Measurements from ENCODE around the gene SIL1.
"Not testable (repeated sequence)": the region's sequence is repeated elsewhere in the genome, so short reads cannot be mapped to it uniquely, and the experiment has no call there.

SIL1 gene

GRCh38 chr5:139064613-139065012 lies 133.6 kb downstream of the SIL1 start:
- no peak for DNase-seq

DNA sequence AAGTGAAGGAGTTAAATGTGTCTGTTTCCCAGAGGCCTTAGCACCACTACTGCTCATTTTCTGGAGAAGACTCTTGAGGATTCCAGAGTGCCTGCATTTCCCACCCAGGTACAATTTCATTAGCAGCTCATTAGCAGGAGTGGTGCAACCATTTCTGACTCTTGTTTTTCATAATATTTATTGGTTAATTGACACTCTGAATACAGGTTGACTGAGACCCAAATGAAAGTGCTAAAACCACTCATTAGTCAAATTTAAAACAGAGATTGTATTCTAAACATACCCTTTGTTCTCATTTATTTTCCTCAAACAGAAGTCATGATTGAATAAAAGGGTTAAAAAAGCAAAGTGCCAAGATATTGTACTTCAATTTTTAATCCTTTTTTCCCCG lies 134.5 kb downstream of the SIL1 start:
- no peak for DNase-seq

GRCh38 chr5:139062910-139063663 lies 135.1 kb downstream of the SIL1 start:
- no peak for DNase-seq

GRCh38 chr5:139061856-139062255 lies 136.3 kb downstream of the SIL1 start:
- no peak for DNase-seq

DNA sequence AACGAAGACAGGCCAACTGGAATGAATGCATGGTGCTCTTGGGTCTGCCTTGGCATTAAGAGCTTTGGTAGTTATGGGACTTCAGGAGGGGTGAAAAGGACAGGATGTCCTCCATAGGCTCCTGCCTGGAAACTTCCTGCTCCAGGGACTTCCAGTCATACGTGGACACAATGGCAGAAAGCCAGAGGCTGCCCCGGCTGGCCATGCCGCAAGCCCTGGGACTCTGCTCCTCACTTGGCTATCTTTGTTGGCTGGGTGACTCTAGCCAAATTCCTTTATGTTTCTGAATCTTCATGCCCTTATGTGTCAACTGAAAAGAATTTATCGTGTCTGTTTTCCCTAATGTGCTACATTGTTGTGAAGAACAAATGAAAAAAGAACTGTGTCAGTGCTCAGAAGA lies 136.9 kb downstream of the SIL1 start:
- DNase-seq: no peak

GRCh38 chr5:139058121-139058520 lies 140.0 kb downstream of the SIL1 start:
- no peak for DNase-seq

GRCh38 chr5:139057045-139057939 lies 140.9 kb downstream of the SIL1 start:
- DNase-seq: not testable (repeated sequence)

GRCh38 chr5:139052975-139053374 lies 145.2 kb downstream of the SIL1 start:
- DNase-seq: no peak

GRCh38 chr5:139051392-139051791 lies 146.8 kb downstream of the SIL1 start:
- no peak for DNase-seq

DNA sequence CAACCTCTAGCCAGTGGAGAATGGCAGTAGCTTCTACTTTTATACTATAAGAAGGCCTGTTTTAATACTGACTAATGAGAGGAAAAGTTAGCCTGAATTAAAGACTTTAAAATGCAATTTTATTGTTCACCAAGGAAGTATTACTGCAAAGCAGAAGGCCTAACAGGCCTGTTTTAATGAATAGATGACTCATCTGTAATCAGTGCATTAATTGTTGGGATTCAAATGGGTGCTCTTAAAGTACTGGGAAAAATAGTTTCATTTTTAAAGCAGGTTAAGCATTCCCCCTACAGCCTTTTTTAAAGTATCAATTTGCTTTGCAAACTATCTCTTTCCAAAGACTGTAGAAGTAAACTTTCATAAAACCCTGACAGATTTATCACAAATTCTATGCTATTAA lies 147.7 kb downstream of the SIL1 start:
- DNase-seq: no peak

- DNase-seq: no peak
Measured at GRCh38 chr5:139049780-139050179, 148.4 kb downstream of the SIL1 start.

DNA sequence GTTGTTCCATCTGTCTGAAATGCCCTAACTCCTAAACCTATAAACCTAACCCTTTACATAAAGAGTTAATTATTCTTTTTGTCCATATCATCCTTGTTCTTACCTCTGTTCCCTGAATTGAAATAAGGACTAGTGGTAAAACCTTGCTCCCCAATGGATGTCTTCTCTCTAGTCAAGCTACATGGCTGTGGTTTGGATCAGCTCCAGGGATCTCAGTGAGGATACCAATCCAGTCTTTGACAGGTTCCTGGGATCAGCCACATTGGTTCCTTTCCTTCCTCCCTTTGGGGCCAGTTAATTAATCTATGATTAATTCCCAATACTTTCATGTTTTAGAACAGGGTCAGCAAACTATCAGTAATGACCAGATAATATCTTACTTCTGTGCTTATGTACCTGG lies 151.6 kb downstream of the SIL1 start:
- DNase-seq: no peak

GRCh38 chr5:139043157-139043905 lies 154.8 kb downstream of the SIL1 start:
- DNase-seq: no peak

DNA sequence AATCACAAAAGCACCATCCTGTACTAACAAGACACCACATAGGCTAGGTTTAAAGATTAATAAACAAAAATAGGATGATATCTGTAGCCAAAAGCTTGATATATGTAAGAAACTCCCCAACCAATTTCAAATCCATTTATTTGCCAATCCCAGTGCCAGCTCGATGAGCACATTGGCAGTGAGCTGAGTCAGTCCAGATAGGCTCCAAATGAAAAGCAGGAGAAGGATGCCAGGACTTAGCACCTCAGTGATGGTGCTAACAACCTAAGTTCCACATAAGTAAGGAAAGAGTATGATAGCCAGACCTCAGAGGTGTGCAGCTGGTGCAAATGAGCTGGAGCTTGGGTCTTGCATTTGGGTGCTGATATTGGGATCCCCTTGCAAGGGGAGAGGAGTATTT lies 158.1 kb downstream of the SIL1 start:
- no peak for DNase-seq

GRCh38 chr5:139038613-139039305 lies 159.4 kb downstream of the SIL1 start:
- no peak for DNase-seq

DNA sequence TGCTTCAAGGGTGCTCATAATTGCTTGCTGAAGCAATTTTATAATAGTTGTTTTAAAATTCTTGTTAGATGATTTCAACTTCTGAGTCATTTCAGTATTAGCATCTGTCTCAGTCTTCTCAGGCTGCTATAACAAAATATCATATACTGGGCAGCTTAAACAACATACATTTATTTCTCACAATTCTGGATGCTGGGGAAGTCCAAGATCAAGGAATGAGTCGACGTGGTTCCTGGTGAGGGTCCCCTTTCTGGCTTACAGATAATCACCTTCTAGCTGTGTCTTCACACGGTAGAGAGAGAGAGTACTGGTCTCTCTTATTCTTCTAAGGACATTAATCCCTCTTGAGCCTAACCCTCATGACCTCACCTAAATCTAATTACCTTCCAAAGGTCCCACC lies 160.4 kb downstream of the SIL1 start:
- no peak for DNase-seq

- not testable (repeated sequence) for DNase-seq
Measured at GRCh38 chr5:139036332-139036731, 161.8 kb downstream of the SIL1 start.

- DNase-seq: no peak
Measured at GRCh38 chr5:139027150-139027549, 171.0 kb downstream of the SIL1 start.

DNA sequence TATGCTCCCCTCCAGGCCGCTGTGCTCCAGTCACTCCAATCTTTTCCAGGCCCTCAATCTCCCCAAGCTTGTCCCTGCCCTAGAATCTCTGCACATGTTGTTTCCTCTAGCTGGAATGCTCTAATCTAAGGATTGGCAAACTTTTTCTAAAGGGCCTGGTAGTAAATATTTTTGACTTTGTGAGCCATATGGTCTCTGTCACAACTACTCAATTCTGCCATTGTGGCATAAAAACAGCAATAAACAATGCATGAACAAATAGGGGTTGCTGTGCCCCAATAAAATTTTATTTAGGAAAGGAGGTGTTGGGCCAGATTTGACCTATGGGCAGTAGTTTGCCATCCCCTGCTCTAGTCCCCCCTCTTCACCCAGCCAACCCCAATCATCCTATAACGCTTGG lies 172.5 kb downstream of the SIL1 start:
- DNase-seq: no peak

DNA sequence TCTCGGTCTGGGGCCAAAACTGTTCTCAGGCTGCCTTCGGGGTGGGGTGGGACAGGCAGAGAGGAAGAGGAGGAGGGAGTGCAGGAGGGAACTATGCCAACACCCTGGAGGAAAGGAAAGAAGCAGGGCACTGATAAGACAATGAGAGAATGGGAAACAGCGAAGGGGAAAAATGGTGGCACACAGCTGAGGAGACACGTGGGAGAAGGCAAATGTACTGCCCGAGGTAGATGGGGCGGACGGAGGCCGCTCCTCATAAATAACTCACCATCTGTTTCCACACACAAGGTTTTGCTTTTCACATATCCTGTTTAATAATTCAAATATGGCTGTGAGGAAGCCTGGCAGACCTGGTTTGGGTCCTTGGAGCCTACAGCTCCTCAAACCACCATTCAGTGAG lies 174.9 kb downstream of the SIL1 start:
- DNase-seq: no peak

GRCh38 chr5:139022528-139022927 lies 175.6 kb downstream of the SIL1 start:
- no peak for DNase-seq

DNA sequence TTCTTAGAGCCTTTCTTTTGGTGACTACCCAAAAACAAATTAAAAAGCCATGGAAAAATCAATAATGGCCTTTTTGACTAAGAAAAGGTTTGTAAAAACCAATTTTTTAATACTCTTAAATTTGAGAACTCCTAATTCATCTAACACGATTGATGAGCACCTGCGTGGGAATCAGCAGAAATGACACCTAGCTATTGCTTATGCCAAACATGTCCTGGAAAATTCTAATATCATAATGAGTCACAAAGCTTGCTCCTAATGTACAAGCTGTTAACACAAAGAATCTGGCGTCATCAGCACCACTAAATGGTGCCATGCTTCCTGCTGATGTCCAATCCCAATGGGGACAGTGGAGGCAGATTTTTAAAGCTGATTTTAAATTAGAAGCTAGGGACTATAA lies 176.8 kb downstream of the SIL1 start:
- no peak for DNase-seq

DNA sequence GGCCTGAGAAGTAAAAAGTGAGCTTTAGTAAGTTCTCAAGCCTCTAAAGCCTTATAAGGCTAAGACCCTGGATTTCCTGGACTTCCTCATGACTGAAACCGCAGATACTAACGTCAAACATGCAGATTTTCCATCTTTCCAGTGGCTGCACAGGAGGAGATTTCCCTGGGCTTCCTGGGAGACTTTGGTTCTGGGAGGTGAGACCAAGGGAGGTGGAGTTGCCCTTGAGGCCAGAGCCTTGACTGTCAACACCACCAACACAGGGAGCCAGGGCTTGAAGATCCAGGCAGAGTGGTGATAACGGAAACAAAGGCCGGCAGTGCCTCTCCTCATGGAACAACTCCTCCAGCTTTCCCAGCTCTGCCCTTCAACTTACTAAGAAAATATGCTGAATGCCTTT lies 178.3 kb downstream of the SIL1 start:
- DNase-seq: no peak
